ENCODE measurements around the gene CITED1. TPM values are rescaled to one million over a fixed set of nuclear protein-coding genes. Genes with fewer than 3 reads are reported as not detected.

The CITED1 gene
- total RNA-seq, 4 donors from 2014 or later = 1.4 to 1.7 TPM; not detected in 2

DNA sequence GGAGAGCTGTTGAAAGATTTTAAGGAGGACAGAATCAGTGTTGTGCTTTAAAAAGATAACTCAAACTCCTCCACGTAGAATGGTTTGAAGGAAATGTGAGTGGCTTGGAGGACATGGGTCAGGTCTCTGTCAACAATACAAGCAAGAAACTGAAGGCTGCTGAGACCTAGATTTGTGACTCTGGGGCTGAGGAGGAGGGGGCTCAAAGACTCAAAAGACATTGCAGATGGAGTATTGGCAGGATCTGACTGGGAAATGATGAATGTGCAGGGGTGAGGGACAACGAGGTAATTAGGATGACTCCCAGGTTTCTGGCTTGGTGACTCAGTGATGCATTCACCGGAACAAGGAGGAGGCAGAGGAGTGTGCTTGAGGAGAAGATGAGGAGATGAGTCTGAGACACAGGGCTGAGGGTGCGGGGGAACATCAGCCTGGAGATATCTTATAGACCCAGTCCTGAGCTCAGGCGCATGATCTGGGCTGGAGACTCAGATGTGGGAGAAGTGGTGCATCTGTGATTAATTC lies 25.3 kb downstream of the CITED1 start:
- WGBS, 2 donors (ENCODE audit: low coverage in 1 of 2) = 59 to 61% methylated on average over 4 to 5 of the region's 5 CpGs
- no peak for TF ChIP-seq EP300 (IDR thresholded peaks at IDR 0.05)
- TF ChIP-seq CTCF (IDR thresholded peaks at IDR 0.05) = no peak
- no peak for ATAC-seq
- Histone ChIP-seq H3K36me3 (peaks cover 0 to 1% of the 10 kb centered on the region in 2 donors), H3K27me3 (no peaks in the 10 kb centered on the region), H3K9me3 (no peaks in the 10 kb centered on the region), H3K27ac (no peak overlapping the region), H3K4me3 (no peak overlapping the region), H3K4me1 (peaks cover 0 to 10% (median 0%) of the 10 kb centered on the region in 3 donors)

DNA sequence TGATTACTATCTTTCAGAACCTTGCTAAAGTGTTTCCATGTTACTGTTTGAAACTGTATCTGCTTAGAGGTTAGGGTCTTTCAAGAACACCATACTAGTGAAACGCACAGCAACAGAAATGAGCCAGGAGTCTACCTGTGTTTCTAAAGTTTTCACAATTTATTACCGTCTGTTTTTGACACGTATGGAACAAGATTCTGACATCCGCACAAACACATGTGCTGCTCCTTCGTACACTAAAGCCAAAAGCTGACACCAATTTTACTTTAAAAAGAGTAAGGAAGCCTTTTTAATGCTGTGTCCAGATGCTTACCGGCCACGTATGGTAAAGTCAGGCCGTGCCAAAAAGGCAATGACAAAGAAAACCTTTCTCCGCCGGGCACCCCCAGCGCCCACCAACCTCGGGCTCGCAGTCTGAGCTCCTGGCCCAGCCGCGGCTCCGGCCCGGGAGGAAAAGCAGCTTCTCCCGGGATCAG lies 29.2 kb downstream of the CITED1 start:
- Histone ChIP-seq H3K36me3 (peaks cover 0 to 40% of the 10 kb centered on the region in 2 donors), H3K27ac (peak overlapping the region; percentile 83 to 89 (median 86)), H3K4me3 (peak overlapping the region; percentile 65 to 90), H3K27me3 (no peaks in the 10 kb centered on the region), H3K9me3 (no peaks in the 10 kb centered on the region), H3K4me1 (peaks cover 0 to 26% (median 8%) of the 10 kb centered on the region in 3 donors)
- TF ChIP-seq POLR2A (IDR thresholded peaks at IDR 0.05) (no peak), EP300 (IDR thresholded peaks at IDR 0.05) (no peak), POLR2AphosphoS5 (IDR thresholded peaks at IDR 0.05) (no peak), CTCF (IDR thresholded peaks at IDR 0.05) (no peak)
- peak; percentile 42 for ATAC-seq
- WGBS, 2 donors (ENCODE audit: low coverage in 1 of 2) = 4% methylated on average over 8 of the region's 18 CpGs; no CpG with 5 or more reads in 1 of the 2 donors

- Histone ChIP-seq H3K9me3 (no peaks in the 10 kb centered on the region), H3K36me3 (peaks cover 0 to 58% of the 10 kb centered on the region in 2 donors), H3K27me3 (no peaks in the 10 kb centered on the region), H3K4me3 (no peak overlapping the region), H3K4me1 (peaks cover 0 to 26% (median 8%) of the 10 kb centered on the region in 3 donors), H3K27ac (no peak overlapping the region)
- WGBS, 2 donors (ENCODE audit: low coverage in 1 of 2) = 75% methylated on average over 5 of the region's 5 CpGs; no CpG with 5 or more reads in 1 of the 2 donors
- TF ChIP-seq POLR2AphosphoS5 (IDR thresholded peaks at IDR 0.05) = no peak
- TF ChIP-seq POLR2A (IDR thresholded peaks at IDR 0.05) = no peak
- TF ChIP-seq CTCF (IDR thresholded peaks at IDR 0.05) = no peak
- TF ChIP-seq EP300 (IDR thresholded peaks at IDR 0.05) = no peak
- no peak for ATAC-seq
These were observed 31.2 kb downstream of the CITED1 start for GRCh38 chrX:72274526-72274925.

DNA sequence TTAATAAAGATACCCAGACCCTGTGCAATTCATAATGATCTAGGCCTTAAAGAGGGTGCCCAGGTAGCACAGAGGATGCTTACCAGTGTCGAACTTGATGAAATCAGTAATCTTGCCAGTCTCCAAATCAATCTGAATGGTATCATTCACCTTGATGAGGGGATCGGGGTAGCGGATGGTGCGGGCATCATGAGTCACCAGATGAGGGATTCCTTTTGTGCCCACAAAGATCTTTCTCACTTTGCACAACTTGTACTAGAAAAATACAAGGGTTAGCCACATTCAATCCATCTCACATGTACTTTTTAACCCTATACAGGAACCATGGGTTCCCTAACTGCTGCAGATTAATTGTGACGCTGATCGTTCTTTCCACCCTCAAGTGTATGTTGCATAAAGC lies 32.0 kb downstream of the CITED1 start:
- no peak overlapping the region for H3K27ac ChIP-seq
- no peaks in the 10 kb centered on the region for H3K27me3 ChIP-seq
- TF ChIP-seq EP300 (IDR thresholded peaks at IDR 0.05) = no peak
- no peak for TF ChIP-seq POLR2AphosphoS5 (IDR thresholded peaks at IDR 0.05)
- TF ChIP-seq CTCF (IDR thresholded peaks at IDR 0.05) = no peak
- TF ChIP-seq POLR2A (IDR thresholded peaks at IDR 0.05) = no peak
- H3K4me3 ChIP-seq = no peak overlapping the region
- H3K36me3 ChIP-seq = peaks cover 0 to 66% of the 10 kb centered on the region in 2 donors
- 72 to 96% methylated on average over 2 to 3 of the region's 6 CpGs for WGBS, 2 donors (ENCODE audit: low coverage in 1 of 2)
- H3K4me1 ChIP-seq = peaks cover 0 to 26% (median 8%) of the 10 kb centered on the region in 3 donors
- no peak for ATAC-seq
- no peaks in the 10 kb centered on the region for H3K9me3 ChIP-seq

GRCh38 chrX:72272868-72273267 lies 32.8 kb downstream of the CITED1 start:
- Histone ChIP-seq H3K9me3 (no peaks in the 10 kb centered on the region), H3K27me3 (no peaks in the 10 kb centered on the region), H3K4me3 (no peak overlapping the region), H3K27ac (no peak overlapping the region), H3K4me1 (peaks cover 0 to 26% (median 8%) of the 10 kb centered on the region in 3 donors), H3K36me3 (peaks cover 0 to 75% of the 10 kb centered on the region in 2 donors)
- no peak for ATAC-seq
- no peak for TF ChIP-seq POLR2A (IDR thresholded peaks at IDR 0.05)
- no peak for TF ChIP-seq CTCF (IDR thresholded peaks at IDR 0.05)
- TF ChIP-seq POLR2AphosphoS5 (IDR thresholded peaks at IDR 0.05) = no peak
- no peak for TF ChIP-seq EP300 (IDR thresholded peaks at IDR 0.05)
- 50% methylated on average over 1 of the region's 3 CpGs; no CpG with 5 or more reads in 1 of the 2 donors for WGBS, 2 donors (ENCODE audit: low coverage in 1 of 2)
